HCT116 (cell line): ENCODE measurements around the gene GNAI3. TPM values are rescaled to one million over a fixed set of nuclear protein-coding genes. Genes with fewer than 3 reads are reported as not detected.

Source experiments
- ATAC-seq: fragments of 200-7000 bp; cut with Tn5 transposase; 2 replicates; pipeline ENCODE4 v1.9.1; 2020; ENCODE audit warnings: mild to moderate bottlenecking, moderate library complexity
- BruUV-seq: library from RNA; stranded (reverse); fragments of 400-500 nt; replicated peaks from 2 replicates; lab custom pipeline; 2021; lab: Mats Ljungman, UMichigan
- CTCF ChIA-PET: fragments of 300-600 bp; sonication (Branson Sonifier 250); formaldehyde crosslinking; loops from one replicate; lab custom pipeline; 2021; ENCODE audit warnings: antibody characterized with exemption; lab: Charles Lee
- POLR2A ChIA-PET: fragments of 300-600, 350-600 bp; sonication (Branson Sonifier 250); formaldehyde crosslinking; loops from one replicate; lab custom pipeline; 2021; ENCODE audit warnings: antibody characterized with exemption; lab: Charles Lee
- RAD21 ChIA-PET, 2 experiments: fragments of 300-600 bp; sonication (Branson Sonifier 250); formaldehyde crosslinking; loops; one replicate each; lab custom pipeline; 2023; ENCODE audit warnings: low total read pairs in 2 of 2; ENCODE audit not compliant: uncharacterized antibody in 2 of 2, unreplicated experiment in 2 of 2, low non-redundant PET in 1 of 2; lab: Charles Lee
- DNase-seq: peaks from one replicate; pipeline ENCODE4 v3.0.0-alpha.2; 2010; ENCODE audit warnings: low read depth, low spot score
- H2AFZ ChIP-seq: fragments of 200-600 bp; shearing (Covaris generic), sonication (generic); 2 replicates; pipeline ENCODE4 v1.6.1; 2017; ENCODE audit warnings: low read depth, mixed run types, mixed read lengths, antibody characterized with exemption, low read length; ENCODE audit not compliant: poor library complexity, severe bottlenecking
- H3K27ac ChIP-seq: 2 replicates; pipeline ENCODE4 v1.5.1; 2012; ENCODE audit warnings: low read depth, low read length
- H3K27me3 ChIP-seq: fragments of 200-600 bp; sonication (generic); 2 replicates; pipeline ENCODE4 v1.6.1; 2016; ENCODE audit warnings: mixed run types, low read length, mixed read lengths; ENCODE audit not compliant: insufficient read depth
- H3K36me3 ChIP-seq, 2 experiments: fragments of 200-500 bp in 1 of 2; fragments of 200-600 bp in 1 of 2; sonication (Bioruptor generic) in 1 of 2; sonication (generic) in 1 of 2; 2 replicates each; pipeline versions ENCODE4 v1.5.1 to v1.6.1; 2014 to 2016; ENCODE audit warnings: low read length in 2 of 2, inconsistent platforms in 1 of 2, mixed read lengths in 1 of 2, mixed run types in 1 of 2; ENCODE audit not compliant: insufficient read depth in 2 of 2, control insufficient read depth in 1 of 2
- H3K4me1 ChIP-seq, 2 experiments: fragments of 200-600 bp in 1 of 2; sonication (generic) in 1 of 2; 2 replicates each; pipeline versions ENCODE4 v1.5.1 to v1.6.1; 2012 to 2017; ENCODE audit warnings: low read length in 2 of 2, inconsistent platforms in 1 of 2, mild to moderate bottlenecking in 1 of 2, mixed read lengths in 1 of 2, mixed run types in 1 of 2, moderate library complexity in 1 of 2; ENCODE audit not compliant: insufficient read depth in 2 of 2, control insufficient read depth in 1 of 2
- H3K4me2 ChIP-seq: fragments of 200-600 bp; sonication (generic); 2 replicates; pipeline ENCODE4 v1.6.1; 2017; ENCODE audit warnings: mixed run types, low read length, mixed read lengths
- H3K4me3 ChIP-seq, 2 experiments: fragments of 200-600 bp in 1 of 2; sonication (generic) in 1 of 2; replicated peaks in 1 of 2; 2 replicates each; pipeline ENCODE4 v1.5.1; 2011 to 2016; ENCODE audit warnings: low read length in 2 of 2, control low read depth in 1 of 2, low read depth in 1 of 2, mild to moderate bottlenecking in 1 of 2, mixed read lengths in 1 of 2, mixed run types in 1 of 2
- H3K79me2 ChIP-seq: fragments of 200-600 bp; sonication (generic); 2 replicates; pipeline ENCODE4 v1.6.1; 2017; ENCODE audit warnings: mild to moderate bottlenecking, mixed run types, low read length, moderate library complexity, mixed read lengths; ENCODE audit not compliant: insufficient read depth
- H3K9ac ChIP-seq: fragments of 200-600 bp; sonication (generic); 2 replicates; pipeline ENCODE4 v1.6.1; 2016; ENCODE audit warnings: low read length, mixed read lengths
- H3K9me2 ChIP-seq: fragments of 200-600 bp; sonication (generic), shearing (Covaris generic); 2 replicates; pipeline ENCODE4 v1.6.1; 2017; ENCODE audit warnings: mixed run types, mild to moderate bottlenecking, moderate library complexity; ENCODE audit not compliant: insufficient read depth
- H3K9me3 ChIP-seq, 2 experiments: fragments of 200-500 bp in 1 of 2; fragments of 200-600 bp in 1 of 2; sonication (Bioruptor generic) in 1 of 2; sonication (generic) in 1 of 2; 2 replicates each; pipeline ENCODE4 v1.6.1; 2014 to 2017; ENCODE audit warnings: low read length in 2 of 2, mixed read lengths in 2 of 2, inconsistent platforms in 1 of 2, low read depth in 1 of 2, mild to moderate bottlenecking in 1 of 2, mixed run types in 1 of 2, moderate library complexity in 1 of 2; ENCODE audit not compliant: control insufficient read depth in 1 of 2, insufficient read depth in 1 of 2
- H4K20me1 ChIP-seq: fragments of 200-600 bp; sonication (generic), shearing (Covaris generic); 2 replicates; pipeline ENCODE4 v1.6.1; 2017; ENCODE audit warnings: mixed run types, mild to moderate bottlenecking, moderate library complexity; ENCODE audit not compliant: insufficient read depth
- CEBPB ChIP-seq: IDR thresholded peaks from 2 replicates; pipeline ENCODE4 v1.6.1; 2012; ENCODE audit warnings: low read depth
- JUND ChIP-seq: IDR thresholded peaks from 2 replicates; pipeline ENCODE4 v1.6.1; 2012
- SRF ChIP-seq: IDR thresholded peaks from 2 replicates; pipeline ENCODE4 v1.6.1; 2012; ENCODE audit warnings: low read depth
- TCF7L2 ChIP-seq: IDR thresholded peaks from 2 replicates; pipeline ENCODE4 v1.7.0; 2011; ENCODE audit warnings: borderline replicate concordance, inconsistent platforms; ENCODE audit not compliant: insufficient read depth, insufficient read length; ENCODE audit errors: extremely low read depth
- YY1 ChIP-seq: IDR thresholded peaks from 2 replicates; pipeline ENCODE4 v1.6.1; 2011; ENCODE audit warnings: low read length, low read depth, moderate library complexity, mild to moderate bottlenecking; ENCODE audit not compliant: insufficient replicate concordance; ENCODE audit errors: extremely low read depth
- intact Hi-C: fragments of 100-400 bp; cut with micrococcal nuclease; formaldehyde crosslinking; loops from 2 replicates; pipeline ENCODE4 v1.10.0; 2022
- total RNA-seq: library from RNA; stranded (reverse); gene quantifications from one replicate; pipeline ENCODE4 v1.2.1, GENCODE V29; 2021; ENCODE audit not compliant: unreplicated experiment
- TF ChIP-seq, protein P1 (sequence below): IDR thresholded peaks from 2 replicates; pipeline ENCODE4 v1.6.1; 2011; ENCODE audit warnings: mild to moderate bottlenecking, low read length, moderate library complexity; ENCODE audit not compliant: insufficient replicate concordance; ENCODE audit errors: extremely low read depth

The GNAI3 gene
- total RNA-seq, 1 experiment from 2014 or later: 9.5 TPM

DNA sequence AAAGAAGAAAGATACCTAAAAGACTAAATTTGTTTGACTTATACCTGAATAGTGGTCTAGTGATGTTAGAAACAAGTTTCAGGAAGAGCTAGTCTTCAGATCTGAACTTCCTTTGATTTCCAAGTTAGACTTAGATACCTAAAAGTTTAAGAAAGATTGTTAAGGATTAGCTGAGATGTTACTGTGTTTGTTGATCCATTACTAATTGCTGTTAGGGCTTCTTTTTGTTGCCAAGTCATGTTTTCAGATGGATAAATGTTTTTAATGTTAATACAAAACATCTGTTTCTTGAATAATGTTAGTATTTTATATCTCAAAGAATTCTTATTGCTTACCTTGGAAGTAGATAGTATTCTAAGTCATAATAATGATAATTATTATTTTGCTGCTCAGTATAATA lies 11.6 kb downstream of the GNAI3 start:
- H3K36me3 ChIP-seq: no peaks in the 10 kb centered on the region
- DNase-seq (no peak), ATAC-seq (no peak)
- intact Hi-C loops: no loop called here
- no peak for TF ChIP-seq CEBPB
- TF ChIP-seq JUND: no peak
- TF ChIP-seq, protein P1, sequence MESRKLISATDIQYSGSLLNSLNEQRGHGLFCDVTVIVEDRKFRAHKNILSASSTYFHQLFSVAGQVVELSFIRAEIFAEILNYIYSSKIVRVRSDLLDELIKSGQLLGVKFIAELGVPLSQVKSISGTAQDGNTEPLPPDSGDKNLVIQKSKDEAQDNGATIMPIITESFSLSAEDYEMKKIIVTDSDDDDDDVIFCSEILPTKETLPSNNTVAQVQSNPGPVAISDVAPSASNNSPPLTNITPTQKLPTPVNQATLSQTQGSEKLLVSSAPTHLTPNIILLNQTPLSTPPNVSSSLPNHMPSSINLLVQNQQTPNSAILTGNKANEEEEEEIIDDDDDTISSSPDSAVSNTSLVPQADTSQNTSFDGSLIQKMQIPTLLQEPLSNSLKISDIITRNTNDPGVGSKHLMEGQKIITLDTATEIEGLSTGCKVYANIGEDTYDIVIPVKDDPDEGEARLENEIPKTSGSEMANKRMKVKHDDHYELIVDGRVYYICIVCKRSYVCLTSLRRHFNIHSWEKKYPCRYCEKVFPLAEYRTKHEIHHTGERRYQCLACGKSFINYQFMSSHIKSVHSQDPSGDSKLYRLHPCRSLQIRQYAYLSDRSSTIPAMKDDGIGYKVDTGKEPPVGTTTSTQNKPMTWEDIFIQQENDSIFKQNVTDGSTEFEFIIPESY: no peak
- TF ChIP-seq YY1: no peak
- TF ChIP-seq TCF7L2: no peak
- TF ChIP-seq SRF: no peak
- POLR2A ChIA-PET: interaction anchor here (1.8 to 2.8 kb wide), 2 partner anchors 12 to 14 kb away, joined by 3 to 7 read pairs; partner anchors contain the start of gene GNAI3
- H4K20me1 ChIP-seq: peaks cover 18% of the 10 kb centered on the region
- H3K4me2 ChIP-seq: no peak overlapping the region
- H3K9me3 ChIP-seq: no peaks in the 10 kb centered on the region
- RAD21 ChIA-PET: interaction anchor here in 1 of 2 experiments (0.6 kb wide), 1 partner anchor 26 kb away, joined by 3 read pairs; no protein-coding TSS in a partner anchor
- H3K79me2 ChIP-seq: peaks cover 100% of the 10 kb centered on the region
- H3K9me2 ChIP-seq: no peaks in the 10 kb centered on the region
- CTCF ChIA-PET: interaction anchor here (1.1 kb wide), 1 partner anchor 14 kb away, joined by 3 read pairs; no protein-coding TSS in a partner anchor
- H3K4me3 ChIP-seq: no peak overlapping the region
- H3K27me3 ChIP-seq: no peaks in the 10 kb centered on the region
- H3K4me1 ChIP-seq: peaks cover 8 to 20% of the 10 kb centered on the region in 2 experiments; a peak in 3 of 4 replicates
- no peak overlapping the region for H2AFZ ChIP-seq
- H3K27ac ChIP-seq: no peak overlapping the region
- no TSS peak for BruUV-seq
- H3K9ac ChIP-seq: no peak overlapping the region
